HepG2 (cell line): ENCODE data around the gene FAM221B. TPM values are rescaled to one million over a fixed set of nuclear protein-coding genes. Genes with fewer than 3 reads are reported as not detected.

Experiments used
- ARNT2 ChIP-seq: sonication (generic); formaldehyde crosslinking; IDR thresholded peaks from 2 replicates; pipeline ENCODE4 v1.8.0; 2022; ENCODE audit warnings: mild to moderate bottlenecking, low read depth, missing genetic modification reagents, moderate library complexity
- ATF4 ChIP-seq, 2 experiments: fragments of 450-650 bp in 1 of 2; sonication (generic) in 1 of 2; formaldehyde crosslinking; IDR thresholded peaks; 2 replicates each; pipeline versions ENCODE4 v1.5.0 to v1.8.0; 2020 to 2022; ENCODE audit warnings: mild to moderate bottlenecking in 1 of 2, missing genetic modification reagents in 1 of 2
- IKZF1 ChIP-seq: fragments of 450-650 bp; IDR thresholded peaks from 2 replicates; pipeline ENCODE4 v1.7.1; 2016
- KDM5A ChIP-seq: fragments of 200-600 bp; sonication (generic); IDR thresholded peaks from 2 replicates; pipeline ENCODE4 v1.7.0; 2018; ENCODE audit warnings: antibody characterized with exemption, mild to moderate bottlenecking, low read length, borderline replicate concordance
- RARG ChIP-seq: sonication (generic); formaldehyde crosslinking; IDR thresholded peaks from 2 replicates; pipeline ENCODE4 v1.4.0; 2020; ENCODE audit warnings: low read depth, mild to moderate bottlenecking, missing genetic modification reagents
- SP4 ChIP-seq: sonication (generic); formaldehyde crosslinking; IDR thresholded peaks from 2 replicates; pipeline ENCODE4 v1.8.1; 2023; ENCODE audit warnings: mild to moderate bottlenecking, missing genetic modification reagents
- SPEN ChIP-seq: sonication (generic); formaldehyde crosslinking; IDR thresholded peaks from 2 replicates; pipeline ENCODE4 v1.5.1; 2020; ENCODE audit warnings: low read depth, mild to moderate bottlenecking, missing genetic modification reagents
- YEATS4 ChIP-seq: sonication (generic); formaldehyde crosslinking; IDR thresholded peaks from 2 replicates; pipeline ENCODE4 v1.4.0; 2020; ENCODE audit warnings: missing genetic modification reagents, borderline replicate concordance
- ZC3H13 ChIP-seq: sonication (generic); formaldehyde crosslinking; IDR thresholded peaks from 2 replicates; pipeline ENCODE4 v1.8.1; 2023; ENCODE audit warnings: mild to moderate bottlenecking, missing genetic modification reagents, moderate library complexity
- ZNF143 ChIP-seq: sonication (generic); formaldehyde crosslinking; IDR thresholded peaks from 2 replicates; pipeline ENCODE4 v1.4.0; 2020; ENCODE audit warnings: missing genetic modification reagents
- ZNF318 ChIP-seq: sonication (generic); formaldehyde crosslinking; IDR thresholded peaks from 2 replicates; pipeline ENCODE4 v1.4.0; 2020; ENCODE audit warnings: mild to moderate bottlenecking, missing genetic modification reagents
- ZNF430 ChIP-seq: sonication (generic); formaldehyde crosslinking; IDR thresholded peaks from 2 replicates; pipeline ENCODE4 v1.9.0; 2021; ENCODE audit warnings: mild to moderate bottlenecking, missing genetic modification reagents
- ZNF570 ChIP-seq: sonication (generic); formaldehyde crosslinking; IDR thresholded peaks from 2 replicates; pipeline ENCODE4 v1.4.0; 2020; ENCODE audit warnings: mild to moderate bottlenecking, missing genetic modification reagents, borderline replicate concordance
- ZNF574 ChIP-seq: sonication (generic); formaldehyde crosslinking; IDR thresholded peaks from 2 replicates; pipeline ENCODE4 v1.4.0; 2020; ENCODE audit warnings: missing genetic modification reagents
- ZNF577 ChIP-seq: sonication (generic); formaldehyde crosslinking; IDR thresholded peaks from 2 replicates; pipeline ENCODE4 v1.4.0; 2020; ENCODE audit warnings: mild to moderate bottlenecking, low read depth, missing genetic modification reagents, borderline replicate concordance
- ZSCAN21 ChIP-seq: sonication (generic); formaldehyde crosslinking; IDR thresholded peaks from 2 replicates; pipeline ENCODE4 v1.8.0; 2022; ENCODE audit warnings: mild to moderate bottlenecking, missing genetic modification reagents, moderate library complexity, borderline replicate concordance
- ZSCAN30 ChIP-seq: sonication (generic); formaldehyde crosslinking; IDR thresholded peaks from 2 replicates; pipeline ENCODE4 v1.5.0; 2020; ENCODE audit warnings: mild to moderate bottlenecking, missing genetic modification reagents
- polyA plus RNA-seq, 8 experiments: library from polyadenylated mRNA; depleted of rRNA in 3 of 8; stranded (reverse) in 7 of 8; unstranded in 1 of 8; fragments of >200 nt; fragmentation: Illumina TruSeq in 4 of 8; extraction: Trizol in 4 of 8; gene quantifications; 2 replicates each; pipeline versions ENCODE4 v1.2.1 to v1.2.3, GENCODE V29; 2011 to 2016; ENCODE audit warnings: low read depth in 4 of 8, missing spikeins in 1 of 8, mixed read lengths in 1 of 8; ENCODE audit not compliant: insufficient read depth in 1 of 8
- total RNA-seq, 5 experiments: library from RNA; depleted of rRNA; stranded (reverse); fragments of >200 nt; fragmentation: Illumina TruSeq; extraction: Trizol; gene quantifications; 2 replicates each; pipeline ENCODE4 v1.2.3, GENCODE V29; 2016; ENCODE audit warnings: low read depth in 1 of 5

Gene FAM221B
- total and polyA plus RNA-seq, 2 of the 13 experiments (the other 11 are each of a cell fraction or from before 2014, with no cell fraction given) = not detected

DNA sequence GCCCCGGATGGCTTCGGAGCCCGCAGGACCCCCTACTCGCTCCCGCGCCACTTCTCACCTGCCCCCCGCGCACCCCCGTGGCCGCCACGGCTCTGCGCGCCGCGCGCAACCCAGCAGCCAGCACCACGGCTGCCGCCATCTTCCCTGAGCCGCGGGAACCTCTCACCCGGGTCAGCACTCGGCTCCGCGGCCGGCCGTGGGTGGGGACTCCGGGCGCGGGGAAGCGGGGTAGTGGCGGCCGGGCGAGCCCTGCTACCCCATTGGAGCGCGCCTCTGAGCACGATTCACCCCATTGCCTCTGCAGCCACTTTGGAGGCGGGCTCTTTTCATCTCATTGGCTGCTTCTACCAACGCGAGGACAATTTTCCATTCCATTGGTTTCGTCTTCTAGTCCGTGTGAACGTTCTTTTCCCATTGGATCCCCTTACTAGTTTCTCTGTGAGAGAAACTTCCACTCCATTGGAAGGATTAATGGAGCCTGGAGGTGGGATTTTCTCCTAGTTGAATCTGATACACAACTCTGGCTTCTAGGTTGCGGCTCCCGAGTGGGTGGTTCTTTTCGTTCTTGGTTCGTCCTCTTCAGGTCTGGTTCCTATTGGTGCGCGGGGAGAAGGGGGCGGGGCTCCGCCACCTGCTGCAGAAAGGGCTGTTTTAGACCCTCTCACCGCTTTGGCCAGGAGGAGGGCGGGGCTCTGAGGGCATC is 13.5 kb downstream of the FAM221B start, which contains the start of gene HINT2 (continued):
- 0 out of 2 replicates have a peak, but pooled peaks have one; percentile 8 for TF ChIP-seq ZNF318 (CRISPR knock-in tag)
- TF ChIP-seq ARNT2 = peak; percentile 34; the same call in 1 of the 2 replicates
- peak; percentile 79; the same call in 1 of the 2 replicates for TF ChIP-seq ZC3H13 (CRISPR knock-in tag)
- TF ChIP-seq SPEN = peak; percentile 5; the same call in 1 of the 2 replicates
- TF ChIP-seq ZNF570 (CRISPR knock-in tag) = no peak; the same call in 1 of the 2 replicates
- TF ChIP-seq ZNF574 = peak; percentile 72; the same call in 1 of the 2 replicates
- TF ChIP-seq IKZF1 = no peak
- no peak for TF ChIP-seq ATF4 (CRISPR knock-in tag; IDR thresholded peaks at IDR 0.05)
- TF ChIP-seq YEATS4 (CRISPR knock-in tag) = peak; percentile 82; the same call in 1 of the 2 replicates
- TF ChIP-seq ZNF577 (CRISPR knock-in tag) = no peak
- no peak; the same call in 1 of the 2 replicates for TF ChIP-seq ZSCAN21 (CRISPR knock-in tag)
- TF ChIP-seq RARG (CRISPR knock-in tag) = no peak
- TF ChIP-seq KDM5A = peak; percentile 59; the same call in 1 of the 2 replicates
- peak; percentile 60; the same call in 1 of the 2 replicates for TF ChIP-seq SP4 (CRISPR knock-in tag)
- no peak for TF ChIP-seq ZNF430 (CRISPR knock-in tag)
- TF ChIP-seq ZSCAN30 (CRISPR knock-in tag) = no peak
- no peak for TF ChIP-seq ZNF143 (CRISPR knock-in tag)
